Right atrium auricular region (tissue), 2 donors: ENCODE measurements around the gene CIROP. TPM values are rescaled to one million over a fixed set of nuclear protein-coding genes. Genes with fewer than 3 reads are reported as not detected.

ENCODE experiments used
- DNase-seq: peaks from one replicate; pipeline ENCODE4 v3.0.0-alpha.2; 2019; ENCODE audit warnings: low spot score
- H3K27ac ChIP-seq, 2 donors: fragments of 200-600 bp; sonication (generic); 1 replicate in 1 of 2; 2 replicates in 1 of 2; pipeline ENCODE4 v1.5.1; 2016 to 2019
- H3K27me3 ChIP-seq, 2 donors: fragments of 200-600 bp; sonication (generic); one replicate each; pipeline versions ENCODE4 v1.5.1 to v1.6.0; 2017 to 2019
- H3K36me3 ChIP-seq: fragments of 200-600 bp; sonication (generic); one replicate; pipeline ENCODE4 v1.5.1; 2016
- H3K4me1 ChIP-seq, 2 donors: fragments of 200-600 bp; sonication (generic); one replicate each; pipeline versions ENCODE4 v1.5.1 to v1.6.0; 2017 to 2019
- H3K4me3 ChIP-seq, 2 donors: fragments of 200-600 bp; sonication (generic); 1 replicate in 1 of 2; 2 replicates in 1 of 2; pipeline ENCODE4 v1.5.1; 2017 to 2019; ENCODE audit warnings: mild to moderate bottlenecking in 1 of 2, moderate library complexity in 1 of 2
- H3K9me3 ChIP-seq, 2 donors: fragments of 200-600 bp; sonication (generic); one replicate each; pipeline ENCODE4 v1.5.1; 2019
- total RNA-seq, 2 donors: library from RNA; depleted of rRNA; stranded (reverse); fragments of >200 nt; gene quantifications; one replicate each; pipeline ENCODE4 v1.1.0, GENCODE V29; 2016
- TF ChIP-seq, protein P1 (sequence below), 2 donors: fragments of 200-600 bp; sonication (generic); IDR thresholded peaks; one replicate each; pipeline ENCODE4 v1.5.1; 2019; ENCODE audit warnings: antibody characterized with exemption in 2 of 2

Gene CIROP
- total RNA-seq, 2 donors from 2014 or later: not detected

DNA sequence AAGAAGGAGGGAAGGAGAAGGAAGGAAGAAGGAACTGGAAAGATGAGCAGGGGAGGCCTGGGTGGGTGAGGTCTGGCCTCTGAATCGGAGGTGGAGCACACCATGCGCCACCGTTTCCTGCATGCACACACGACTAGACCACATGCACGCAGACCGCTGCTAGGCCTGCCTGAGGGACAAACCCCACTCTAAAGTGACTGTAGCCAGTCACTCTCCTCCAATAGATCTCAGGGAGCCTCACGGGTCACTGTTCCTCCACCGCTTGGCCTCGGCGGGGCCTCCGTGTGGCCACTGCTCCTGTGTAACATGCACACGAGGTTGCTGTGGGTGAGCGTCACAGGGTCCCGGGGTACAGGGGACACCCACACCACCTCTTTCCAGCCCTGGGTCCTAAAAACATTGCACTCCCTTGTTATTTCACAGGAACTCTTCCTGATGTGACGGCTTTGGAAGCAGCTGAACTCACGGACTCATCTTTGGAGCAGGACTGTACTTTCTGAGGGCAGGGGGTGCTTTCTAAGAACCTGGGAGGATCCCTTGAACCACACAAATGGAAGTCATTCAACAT is 31.9 kb upstream of the CIROP start:
- Histone ChIP-seq H3K27ac (peak overlapping the region; percentile 48 to 68), H3K9me3 (no peaks in the 10 kb centered on the region), H3K4me1 (peaks cover 0 to 26% of the 10 kb centered on the region in 2 donors), H3K27me3 (no peaks in the 10 kb centered on the region), H3K4me3 (no peak overlapping the region), H3K36me3 (peaks cover 18% of the 10 kb centered on the region)
- TF ChIP-seq, protein P1, sequence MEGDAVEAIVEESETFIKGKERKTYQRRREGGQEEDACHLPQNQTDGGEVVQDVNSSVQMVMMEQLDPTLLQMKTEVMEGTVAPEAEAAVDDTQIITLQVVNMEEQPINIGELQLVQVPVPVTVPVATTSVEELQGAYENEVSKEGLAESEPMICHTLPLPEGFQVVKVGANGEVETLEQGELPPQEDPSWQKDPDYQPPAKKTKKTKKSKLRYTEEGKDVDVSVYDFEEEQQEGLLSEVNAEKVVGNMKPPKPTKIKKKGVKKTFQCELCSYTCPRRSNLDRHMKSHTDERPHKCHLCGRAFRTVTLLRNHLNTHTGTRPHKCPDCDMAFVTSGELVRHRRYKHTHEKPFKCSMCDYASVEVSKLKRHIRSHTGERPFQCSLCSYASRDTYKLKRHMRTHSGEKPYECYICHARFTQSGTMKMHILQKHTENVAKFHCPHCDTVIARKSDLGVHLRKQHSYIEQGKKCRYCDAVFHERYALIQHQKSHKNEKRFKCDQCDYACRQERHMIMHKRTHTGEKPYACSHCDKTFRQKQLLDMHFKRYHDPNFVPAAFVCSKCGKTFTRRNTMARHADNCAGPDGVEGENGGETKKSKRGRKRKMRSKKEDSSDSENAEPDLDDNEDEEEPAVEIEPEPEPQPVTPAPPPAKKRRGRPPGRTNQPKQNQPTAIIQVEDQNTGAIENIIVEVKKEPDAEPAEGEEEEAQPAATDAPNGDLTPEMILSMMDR (IDR thresholded peaks at IDR 0.05): no peak
- no peak for DNase-seq

DNA sequence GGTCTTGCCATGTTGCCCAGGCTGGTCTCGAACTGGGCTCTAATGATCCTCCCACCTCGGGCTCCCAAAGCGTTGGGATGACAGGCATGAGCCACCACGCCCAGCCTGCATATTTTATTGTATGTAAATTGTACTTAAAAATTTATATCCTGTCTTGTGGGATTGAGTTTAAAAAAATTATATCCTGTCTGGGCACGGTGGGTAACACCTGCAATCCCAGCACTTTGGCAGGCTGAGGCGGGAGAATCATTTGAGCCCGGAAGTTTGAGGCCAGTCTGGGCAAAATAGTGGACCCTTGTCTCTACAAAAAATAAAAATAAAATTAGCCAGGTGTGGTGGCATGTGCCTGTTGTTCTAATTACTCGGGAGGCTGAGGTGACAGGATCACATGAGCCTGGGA is 28.2 kb upstream of the CIROP start:
- TF ChIP-seq, protein P1 (IDR thresholded peaks at IDR 0.05): no peak
- Histone ChIP-seq H3K9me3 (no peaks in the 10 kb centered on the region), H3K27me3 (no peaks in the 10 kb centered on the region), H3K4me1 (peaks cover 0 to 39% of the 10 kb centered on the region in 2 donors), H3K4me3 (no peak overlapping the region), H3K36me3 (peaks cover 15% of the 10 kb centered on the region), H3K27ac (no peak overlapping the region)
- DNase-seq: no peak

DNA sequence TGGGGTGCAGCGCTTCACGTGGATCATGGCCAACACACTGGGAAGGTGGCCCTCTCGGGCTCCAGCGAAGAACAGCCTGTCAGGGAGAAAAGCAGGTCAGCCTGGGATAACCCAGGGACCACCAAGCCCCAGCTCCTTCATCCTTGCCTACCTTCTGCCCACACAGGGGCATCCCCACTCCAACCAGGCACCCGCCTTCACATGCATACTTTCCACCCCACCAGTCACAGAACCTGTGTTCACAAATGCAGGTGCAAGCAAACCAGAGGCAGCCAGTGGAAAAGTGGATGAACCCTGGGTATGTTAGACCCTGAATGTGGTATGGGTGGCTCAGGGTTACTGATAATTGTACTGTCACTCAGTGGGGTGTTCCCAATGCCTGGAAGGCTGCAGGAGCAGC is 26.7 kb upstream of the CIROP start:
- Histone ChIP-seq H3K27me3 (no peaks in the 10 kb centered on the region), H3K27ac (no peak overlapping the region), H3K4me1 (peaks cover 0 to 24% of the 10 kb centered on the region in 2 donors), H3K4me3 (no peak overlapping the region), H3K9me3 (no peaks in the 10 kb centered on the region), H3K36me3 (peaks cover 23% of the 10 kb centered on the region)
- TF ChIP-seq, protein P1 (IDR thresholded peaks at IDR 0.05): no peak
- DNase-seq: no peak

DNA sequence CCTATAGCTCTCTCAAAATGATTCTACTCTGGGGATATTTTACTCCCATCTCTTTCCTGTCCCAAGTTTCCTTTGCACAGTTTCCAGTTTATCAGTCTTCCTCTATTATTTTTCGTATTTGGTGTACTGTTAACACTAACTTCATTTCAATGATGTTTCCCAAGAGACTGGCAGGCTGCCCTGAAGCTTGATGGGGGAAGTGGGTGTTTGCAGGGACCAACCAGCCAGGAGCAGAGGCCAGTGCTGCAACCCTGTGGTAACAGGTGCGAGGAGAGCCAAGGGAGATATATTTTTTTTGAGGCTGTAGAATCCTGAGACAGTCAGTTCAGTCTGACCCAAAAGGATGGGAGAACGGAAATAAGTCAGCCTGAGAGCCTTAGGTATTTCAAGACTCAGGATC is 26.1 kb upstream of the CIROP start:
- H3K9me3 ChIP-seq: no peaks in the 10 kb centered on the region
- H3K4me3 ChIP-seq: no peak overlapping the region
- peaks cover 23% of the 10 kb centered on the region for H3K36me3 ChIP-seq
- peaks cover 0 to 21% of the 10 kb centered on the region in 2 donors for H3K4me1 ChIP-seq
- TF ChIP-seq, protein P1 (IDR thresholded peaks at IDR 0.05): no peak
- no peaks in the 10 kb centered on the region for H3K27me3 ChIP-seq
- peak overlapping the region in 1 of 2 donors; percentile 51 for H3K27ac ChIP-seq
- DNase-seq: no peak

DNA sequence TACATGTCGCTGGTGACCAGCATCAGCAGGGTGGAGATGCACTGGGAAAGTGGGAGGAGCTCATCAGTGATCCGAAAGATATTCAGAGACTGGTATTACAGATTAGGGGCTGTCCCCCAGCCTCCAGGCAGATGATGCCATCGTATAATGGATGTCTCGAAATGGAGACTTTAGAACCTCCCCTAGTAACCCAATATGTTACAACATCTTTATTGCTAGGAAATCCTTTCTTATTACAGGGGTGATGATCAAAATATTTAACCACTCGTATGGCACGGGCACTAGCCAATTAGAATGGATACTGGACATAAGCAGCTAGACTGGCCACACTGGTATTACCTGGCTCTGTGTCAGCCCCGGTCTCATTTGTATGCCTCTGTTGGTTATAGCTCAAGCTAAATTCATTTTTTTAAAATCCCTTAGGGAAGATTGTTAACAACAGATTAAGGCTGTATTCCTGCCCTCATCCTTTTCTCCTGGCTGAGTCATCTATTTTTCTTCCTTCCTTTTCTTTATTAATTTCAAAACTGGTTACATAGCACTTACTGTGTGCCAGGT is 25.0 kb upstream of the CIROP start:
- TF ChIP-seq, protein P1 (IDR thresholded peaks at IDR 0.05): no peak
- Histone ChIP-seq H3K4me1 (peaks cover 0 to 19% of the 10 kb centered on the region in 2 donors), H3K27me3 (no peaks in the 10 kb centered on the region), H3K9me3 (no peaks in the 10 kb centered on the region), H3K27ac (peak overlapping the region in 1 of 2 donors; percentile 51), H3K36me3 (peaks cover 23% of the 10 kb centered on the region), H3K4me3 (no peak overlapping the region)
- DNase-seq: no peak
